GM18505 (cell line): Measurements from ENCODE around the gene ABLIM1.

Experiments used
- ATAC-seq: cut with Tn5 transposase; IDR thresholded peaks from one replicate; pipeline ENCODE4 v1.9.1; 2021; ENCODE audit not compliant: unreplicated experiment
- POLR2A ChIP-seq: IDR thresholded peaks from 4 replicates; pipeline ENCODE4 v1.6.1; 2011; ENCODE audit warnings: borderline replicate concordance; ENCODE audit not compliant: insufficient read depth, insufficient read length; ENCODE audit errors: extremely low read depth

The ABLIM1 gene

DNA sequence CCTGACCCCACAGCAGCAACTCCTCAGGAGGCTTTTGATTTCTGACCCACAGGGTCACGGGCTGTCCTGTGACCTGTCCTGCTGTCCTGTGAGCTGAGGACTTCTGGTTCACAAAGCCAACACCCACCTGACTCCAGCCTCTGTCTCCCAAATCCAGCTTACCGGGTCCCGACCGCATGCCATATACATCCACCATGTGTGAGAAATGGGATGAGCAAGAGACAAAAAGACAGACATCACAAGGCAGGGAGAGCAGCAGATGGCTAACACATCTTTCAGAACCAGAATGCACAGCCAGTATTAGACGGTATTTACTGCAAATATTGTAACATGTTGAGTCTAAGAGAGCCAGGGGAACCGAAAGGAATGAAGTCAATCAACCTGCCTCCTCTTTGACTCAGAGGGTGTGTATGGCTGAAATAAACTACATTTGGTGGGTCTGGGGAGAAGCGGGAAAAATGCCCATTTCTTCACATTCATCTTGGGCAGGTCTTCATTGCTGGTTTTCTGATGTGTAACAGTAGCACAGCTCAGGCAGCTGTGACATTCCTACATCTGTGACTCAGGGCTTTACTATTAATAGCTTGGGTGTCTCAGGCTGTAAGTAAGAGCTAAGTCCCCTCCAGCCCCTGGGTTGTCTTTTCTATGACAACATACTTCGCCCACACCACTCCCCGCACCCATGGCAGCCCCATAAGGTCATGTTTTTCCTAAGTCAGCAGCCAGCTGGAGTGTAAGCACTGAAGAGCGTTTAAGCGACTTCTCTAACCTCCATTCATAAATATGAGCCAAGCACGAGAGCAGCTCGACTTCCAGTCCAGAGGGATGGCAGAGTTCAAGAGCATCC, 25.0 kb downstream of the ABLIM1 start:
- no peak for ATAC-seq

DNA sequence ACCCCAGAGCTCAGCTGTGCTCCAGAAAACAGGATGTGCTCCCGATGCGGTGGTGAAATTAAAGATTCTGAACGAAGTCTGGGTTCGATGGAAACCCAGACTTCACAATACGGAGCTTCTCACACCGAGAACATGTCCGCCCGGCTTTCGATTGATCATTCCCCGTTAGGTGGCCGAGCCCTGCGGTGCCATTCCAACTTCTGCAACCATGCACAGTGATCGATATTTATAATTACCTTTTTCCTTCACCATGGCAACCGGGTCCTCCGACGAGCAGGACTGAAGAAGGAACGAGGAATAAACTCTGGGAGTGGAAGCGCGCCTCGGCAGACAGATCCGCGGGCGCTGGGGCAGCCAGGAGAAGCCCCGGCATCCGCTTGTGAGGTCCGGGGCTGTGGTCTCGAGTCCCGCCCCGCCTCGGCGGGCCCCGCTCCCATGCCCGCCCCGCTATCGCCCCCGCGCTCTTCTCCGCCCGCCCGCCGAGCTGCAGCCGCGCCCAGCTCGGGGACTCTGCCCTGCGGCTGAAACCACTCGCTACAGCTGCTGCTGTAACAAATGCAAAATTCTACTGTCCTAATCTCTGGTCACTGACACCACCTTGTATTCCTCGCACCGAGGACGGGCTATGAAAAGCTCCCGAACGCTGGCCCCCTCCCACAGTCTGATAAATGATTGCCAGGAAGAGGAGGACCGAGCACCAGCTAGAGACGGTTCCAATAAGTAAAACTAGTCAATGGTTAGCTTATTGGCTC, 26.2 kb downstream of the ABLIM1 start:
- no peak for TF ChIP-seq POLR2A
- ATAC-seq: peak; percentile 68

More for the DNA sequence above, 25.0 kb downstream of the ABLIM1 start:
- no peak for TF ChIP-seq POLR2A

DNA sequence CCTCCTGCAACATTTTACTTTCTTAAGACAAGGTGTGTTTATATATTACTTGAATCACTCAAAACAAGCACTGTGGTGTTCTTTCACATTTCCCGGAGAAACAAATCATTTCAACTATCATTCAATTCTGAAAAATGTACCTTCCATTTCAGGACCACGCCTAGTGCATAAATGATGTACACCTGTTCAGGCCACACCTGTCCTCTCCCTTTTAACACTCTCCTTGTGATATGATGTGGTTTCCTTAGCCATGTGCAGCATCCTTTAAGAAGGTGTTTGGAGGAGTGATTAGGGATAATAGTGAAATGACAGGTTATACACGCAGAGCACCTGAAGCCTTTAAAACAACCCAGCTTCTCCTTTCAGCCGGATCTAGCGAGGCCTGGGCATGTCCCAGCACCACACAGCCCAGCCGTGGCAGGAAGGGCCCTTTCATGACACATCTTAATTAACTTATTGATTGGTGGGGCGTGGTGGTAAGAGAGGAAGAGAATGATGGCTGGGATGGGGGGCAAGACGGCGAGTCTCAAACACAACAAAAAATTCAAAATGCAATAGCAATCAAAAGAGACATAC, 26.9 kb downstream of the ABLIM1 start:
- TF ChIP-seq POLR2A: no peak
- ATAC-seq: no peak

DNA sequence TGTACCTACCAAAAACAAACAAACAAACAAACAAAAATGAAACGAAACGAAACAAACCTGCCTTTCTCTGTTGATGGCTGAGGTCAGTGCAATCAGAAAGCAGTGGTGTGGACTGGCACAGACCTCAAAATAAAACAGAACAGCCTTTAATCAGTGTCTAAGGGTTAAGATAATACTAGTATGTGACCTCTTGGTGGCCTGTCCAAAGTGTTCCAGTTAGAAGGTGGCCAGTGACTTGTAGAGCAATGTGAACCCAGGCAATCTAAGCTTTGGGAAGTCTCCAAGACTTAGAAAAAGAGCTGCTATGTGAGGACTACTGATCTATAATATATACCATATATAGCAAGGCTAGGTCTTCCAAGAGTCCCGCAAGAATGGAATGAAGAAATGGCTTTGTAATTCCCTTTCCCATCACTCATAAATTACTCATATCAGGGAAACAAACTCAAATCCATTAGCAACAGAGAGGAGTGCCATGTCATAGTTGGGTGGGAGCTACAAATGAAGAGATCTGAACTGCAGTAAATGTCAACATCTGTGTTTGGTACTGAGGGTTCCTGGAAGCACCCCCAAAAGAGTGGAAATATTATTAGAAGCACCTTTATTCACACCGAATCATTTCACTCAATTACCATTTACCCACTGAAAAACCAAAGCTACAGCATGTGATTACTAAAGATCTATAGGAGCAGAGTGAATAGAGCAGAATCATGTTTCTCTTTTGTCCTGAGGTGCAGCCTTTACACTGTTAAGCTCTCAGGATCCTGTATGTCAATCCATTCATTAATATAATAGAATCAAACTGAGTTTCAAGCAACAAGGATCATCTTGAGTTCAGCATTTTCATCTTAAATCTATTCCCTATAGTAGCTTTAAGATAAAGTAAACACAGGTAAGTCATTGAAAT, 28.0 kb downstream of the ABLIM1 start:
- no peak for TF ChIP-seq POLR2A
- no peak for ATAC-seq

DNA sequence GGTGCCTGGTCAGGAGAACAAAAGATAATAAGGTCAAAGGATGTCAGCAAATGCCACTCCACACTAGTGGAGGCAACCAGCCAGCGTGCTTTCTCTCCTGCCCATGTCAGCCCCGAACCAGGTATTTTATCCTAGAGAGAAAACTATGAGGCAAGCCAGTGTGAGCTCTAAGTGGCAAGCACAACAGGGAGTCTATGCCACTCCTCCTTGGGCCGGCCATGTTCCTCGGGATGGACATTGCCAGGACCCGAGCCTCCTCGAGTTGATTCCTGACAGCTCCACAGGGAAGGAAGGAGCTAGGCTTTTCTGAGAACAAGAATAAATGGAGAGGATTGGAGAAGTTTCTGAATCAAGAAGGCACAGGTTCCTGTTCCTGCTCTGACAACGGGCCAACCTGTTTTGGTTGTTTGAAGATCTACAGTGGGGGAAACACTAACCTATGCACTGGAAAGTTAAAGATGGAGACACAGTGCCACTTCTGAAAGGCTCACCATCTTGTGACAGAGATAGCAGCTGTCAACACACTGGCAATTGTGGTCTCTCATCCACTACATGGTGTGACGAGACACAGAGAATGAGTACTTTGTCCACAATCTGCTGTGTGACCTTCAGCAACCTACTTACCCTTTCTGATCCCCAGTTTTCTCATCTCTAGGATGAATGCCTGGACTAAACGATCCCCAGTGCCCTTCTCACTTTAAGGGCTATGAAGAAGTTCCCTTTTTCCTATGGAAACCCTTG, 28.8 kb downstream of the ABLIM1 start:
- no peak for ATAC-seq
- no peak for TF ChIP-seq POLR2A

DNA sequence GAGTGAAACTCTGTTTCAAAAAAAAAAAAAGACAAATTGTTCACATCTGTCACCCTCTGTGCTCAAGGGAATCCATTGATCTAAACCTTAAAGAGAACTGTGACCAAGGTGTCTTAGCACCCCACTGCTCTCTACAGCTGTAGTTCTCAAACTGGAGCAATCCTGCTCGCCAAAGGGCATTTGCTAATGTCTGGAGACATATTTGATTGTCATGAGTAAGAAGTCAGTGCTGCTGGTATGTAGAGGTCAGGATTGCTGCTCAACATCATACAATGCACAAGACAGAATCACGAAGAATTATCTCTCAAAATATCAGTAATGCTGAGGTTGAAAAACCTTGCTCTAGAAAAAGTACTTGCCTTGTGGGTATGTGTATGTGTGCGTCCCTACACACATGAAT, 30.0 kb downstream of the ABLIM1 start:
- no peak for ATAC-seq
- TF ChIP-seq POLR2A: no peak

DNA sequence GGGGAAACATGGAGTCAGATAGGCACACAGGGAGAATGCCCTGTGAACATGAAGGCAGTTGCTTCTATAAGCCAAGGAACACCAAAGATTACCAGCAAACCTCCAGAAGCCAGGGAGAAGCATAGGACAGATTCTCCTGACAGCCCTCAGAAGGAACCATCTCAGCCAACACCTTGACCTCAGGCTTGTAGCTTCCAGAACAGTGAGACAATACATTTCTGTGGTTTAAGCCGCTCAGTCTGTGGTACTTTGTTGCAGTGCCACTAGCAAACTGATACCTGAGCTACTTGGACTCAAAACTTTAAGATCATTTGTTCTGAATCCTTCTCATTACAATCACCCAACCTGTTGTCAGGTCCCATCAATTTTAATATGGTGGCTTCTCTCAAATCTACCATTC, 31.2 kb downstream of the ABLIM1 start:
- ATAC-seq: no peak

DNA sequence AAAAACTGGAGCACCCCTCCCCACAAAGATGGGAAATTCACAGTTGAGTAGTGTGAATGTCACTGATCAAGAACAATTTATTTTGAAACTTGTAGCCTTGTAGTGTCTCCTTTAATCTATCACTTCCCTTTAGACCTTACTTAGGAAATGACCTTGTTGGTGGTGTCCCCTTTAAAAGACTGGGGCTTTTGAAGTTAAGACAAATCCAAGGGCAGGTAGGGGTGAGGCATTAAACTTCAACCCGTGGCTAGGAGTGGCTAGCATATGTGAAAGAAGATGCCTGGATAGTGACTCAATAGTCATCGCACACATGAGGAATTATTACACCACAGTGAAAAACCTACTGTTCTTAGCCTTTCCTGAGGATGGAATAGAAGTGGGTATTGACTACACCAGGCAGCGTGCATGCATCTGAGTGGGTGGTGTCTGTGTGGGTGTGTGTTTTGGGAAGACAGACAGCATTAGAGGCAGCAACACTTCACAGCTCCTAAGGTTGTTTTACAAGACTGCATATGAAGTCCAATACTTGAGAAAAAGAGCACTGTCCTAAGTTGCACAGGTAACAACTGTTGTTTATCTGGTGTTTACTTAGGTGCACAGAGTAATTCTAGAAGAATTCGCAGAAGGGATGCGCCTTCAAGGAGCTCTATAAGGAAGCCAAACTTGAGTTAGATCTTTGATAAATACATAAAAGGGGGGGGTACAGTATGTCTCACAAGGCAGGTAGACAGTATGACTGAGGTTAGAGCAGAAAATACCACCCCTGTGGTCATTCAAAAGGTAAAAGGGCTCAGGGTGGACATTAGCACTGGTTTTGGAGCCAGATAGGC, 32.9 kb downstream of the ABLIM1 start:
- no peak for TF ChIP-seq POLR2A
- ATAC-seq: no peak

More for the DNA sequence above, 31.2 kb downstream of the ABLIM1 start:
- no peak for TF ChIP-seq POLR2A

DNA sequence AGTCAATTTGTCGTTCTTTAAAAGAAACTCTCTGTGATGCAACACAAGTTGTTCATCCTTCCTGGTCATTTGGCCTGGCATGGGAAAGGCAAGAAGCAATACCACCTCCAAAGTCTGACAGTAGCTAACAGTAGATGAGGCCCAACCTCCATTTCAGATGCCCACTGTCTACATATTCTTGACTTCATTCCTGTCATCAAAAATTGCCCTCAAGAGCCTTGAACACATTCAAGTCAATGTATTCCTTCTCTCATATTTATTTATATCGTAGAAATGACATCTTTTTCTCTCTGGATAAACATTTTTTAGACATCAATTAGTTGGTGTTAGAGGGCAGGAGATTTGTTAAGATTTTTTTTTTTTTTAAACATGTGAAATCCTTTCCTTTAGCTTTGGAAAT, 33.7 kb downstream of the ABLIM1 start:
- TF ChIP-seq POLR2A: no peak
- ATAC-seq: no peak

DNA sequence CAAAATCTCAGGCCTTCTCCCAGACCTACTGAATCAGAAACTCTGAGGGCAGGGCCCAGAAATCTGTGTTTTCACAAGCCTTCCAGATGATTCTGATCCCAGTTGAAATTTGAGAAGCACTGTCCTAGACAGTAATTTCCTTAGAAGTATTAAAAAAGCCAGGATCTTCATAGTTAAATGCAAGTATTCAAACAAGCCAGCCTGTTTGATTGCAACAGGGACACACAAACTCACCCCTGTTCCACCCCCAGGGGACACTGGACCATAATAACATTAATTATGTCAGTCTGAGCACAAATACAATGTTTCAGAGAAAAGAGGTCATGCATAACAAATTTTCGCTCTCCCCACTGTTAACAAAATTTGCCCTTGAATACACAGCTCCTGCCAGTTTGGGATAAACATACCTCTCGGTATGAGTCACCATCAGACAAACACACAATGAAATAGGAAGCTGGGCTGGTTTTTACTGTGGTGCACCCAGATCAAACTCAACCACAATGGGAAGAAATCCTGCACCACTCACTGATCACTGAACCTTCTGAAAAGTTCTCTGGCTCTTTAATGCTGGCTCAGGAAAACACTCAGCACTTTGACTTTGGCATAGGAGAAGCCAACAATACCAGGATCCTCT, 34.3 kb downstream of the ABLIM1 start:
- no peak for TF ChIP-seq POLR2A
- ATAC-seq: no peak

DNA sequence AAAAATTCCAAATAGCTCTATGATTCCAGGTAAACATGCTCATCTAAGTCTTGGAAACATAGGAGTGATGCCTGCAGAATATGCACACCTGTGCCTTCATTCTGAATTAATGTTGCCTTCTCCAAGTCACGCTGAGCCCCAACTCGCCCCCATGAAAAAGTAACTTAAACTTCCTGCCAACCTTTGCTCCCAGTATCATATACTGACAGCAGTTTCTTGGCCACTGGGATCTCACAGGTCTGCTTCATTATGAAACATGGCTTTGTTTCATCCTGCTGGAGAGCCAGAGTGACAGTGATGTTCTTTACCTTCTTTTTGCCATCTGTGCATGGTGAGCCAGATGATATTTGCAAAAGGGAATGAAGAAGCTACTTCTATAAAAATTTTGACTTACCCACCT, 34.9 kb downstream of the ABLIM1 start:
- ATAC-seq: no peak
- TF ChIP-seq POLR2A: no peak
